Body of pancreas (tissue), 4 donors: ENCODE results near the gene ZNF567. TPM values are rescaled to one million over a fixed set of nuclear protein-coding genes. Genes with fewer than 3 reads are reported as not detected.
"Not testable (repeated sequence)": the region's sequence is repeated elsewhere in the genome, so short reads cannot be mapped to it uniquely, and the experiment has no call there.

Experiments used
- ATAC-seq: fragments of 150-250 bp; one replicate; pipeline ENCODE4 v1.9.1; 2016
- DNase-seq, 4 donors: peaks; one replicate each; pipeline ENCODE4 v3.0.0-alpha.2; 2019
- H3K27ac ChIP-seq, 4 donors: fragments of 200-600 bp; sonication (generic); 1 replicate in 3 of 4; 2 replicates in 1 of 4; pipeline versions ENCODE4 v1.5.1 to v1.6.1; 2016 to 2019; ENCODE audit warnings: mild to moderate bottlenecking in 1 of 4, mixed read lengths in 1 of 4, moderate library complexity in 1 of 4
- H3K27me3 ChIP-seq, 2 donors: fragments of 200-600 bp; sonication (generic); one replicate each; pipeline ENCODE4 v1.6.0; 2016; ENCODE audit warnings: mild to moderate bottlenecking in 1 of 2
- H3K36me3 ChIP-seq, 2 donors: fragments of 200-600 bp; sonication (generic); replicated peaks in 1 of 2; 2 replicates each; pipeline ENCODE4 v1.5.1; 2016; ENCODE audit warnings: low read depth in 2 of 2; ENCODE audit not compliant: insufficient read depth in 1 of 2
- H3K4me1 ChIP-seq: fragments of 200-600 bp; sonication (generic); one replicate; pipeline ENCODE4 v1.6.0; 2016
- H3K4me3 ChIP-seq, 2 donors: fragments of 200-600 bp; sonication (generic); 1 replicate in 1 of 2; 2 replicates in 1 of 2; pipeline ENCODE4 v1.5.1; 2016 to 2019
- H3K9me3 ChIP-seq, 3 donors: fragments of 200-600 bp; sonication (generic); 1 replicate in 2 of 3; 2 replicates in 1 of 3; pipeline ENCODE4 v1.5.1; 2016
- CTCF ChIP-seq, 7 experiments: fragments of 450-650 bp in 4 of 7; fragments of 200-600 bp in 3 of 7; sonication (generic) in 3 of 7; IDR thresholded peaks; one replicate each; pipeline ENCODE4 v1.5.1; 2016 to 2019; ENCODE audit warnings: antibody characterized with exemption in 7 of 7
- POLR2A ChIP-seq, 3 donors: fragments of 450-650 bp; IDR thresholded peaks; one replicate each; pipeline ENCODE4 v1.6.1; 2016; ENCODE audit warnings: antibody characterized with exemption in 3 of 3, mild to moderate bottlenecking in 2 of 3
- WGBS, 2 donors: methylation state at CpG; one replicate each; pipeline ENCODE4 v1.1.5; 2017; 5-methylcytosine and 5-hydroxymethylcytosine counted together
- intact Hi-C: fragments of 100-400 bp; cut with DNase I; formaldehyde crosslinking; loops from one replicate; pipeline ENCODE4 v1.15.1; 2023
- total RNA-seq, 2 donors: library from RNA; depleted of rRNA; stranded (reverse); fragments of >200 nt; gene quantifications; one replicate each; pipeline ENCODE4 v1.1.0, GENCODE V29; 2016

The ZNF567 gene
- total RNA-seq, 2 donors from 2014 or later, result 3.3 to 9.3 TPM

DNA sequence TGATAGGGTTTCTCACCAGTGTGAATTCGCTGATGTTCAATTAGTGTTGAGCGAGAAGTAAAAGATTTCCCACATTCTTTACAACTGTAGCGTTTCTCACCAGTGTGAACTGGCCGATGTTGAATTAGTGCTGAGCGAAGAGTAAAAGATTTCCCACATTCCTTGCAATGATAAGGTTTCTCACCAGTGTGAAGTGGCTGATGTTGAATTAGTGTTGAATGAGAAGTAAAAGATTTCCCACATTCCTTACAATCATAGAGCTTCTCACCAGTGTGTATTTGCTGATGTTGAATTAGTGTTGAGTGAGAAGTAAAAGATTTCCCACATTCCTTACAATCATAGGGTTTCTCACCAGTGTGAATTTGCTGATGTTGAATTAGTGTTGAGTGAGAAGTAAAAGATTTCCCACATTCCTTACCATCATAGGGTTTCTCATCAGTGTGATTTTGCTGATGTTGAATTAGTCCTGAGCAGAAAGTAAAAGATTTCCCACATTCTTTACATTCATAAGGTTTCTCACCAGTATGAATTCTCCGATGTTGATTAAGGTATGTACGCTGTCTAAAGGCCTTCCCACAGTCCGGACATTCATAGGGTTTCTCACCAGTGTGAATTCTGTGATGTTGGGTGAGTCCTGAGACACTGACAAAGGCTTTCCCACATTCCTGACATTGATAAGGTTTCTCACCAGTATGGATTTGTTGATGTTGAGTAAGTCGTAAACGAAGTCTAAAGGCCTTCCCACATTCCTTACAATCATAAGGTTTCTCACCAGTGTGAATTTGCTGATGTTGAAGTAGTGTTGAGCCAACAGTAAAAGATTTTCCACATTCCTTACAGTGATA is 61.2 kb downstream of the ZNF567 start:
- no peak overlapping the region for H3K27ac ChIP-seq
- H3K27me3 ChIP-seq, result no peaks in the 10 kb centered on the region
- 96% methylated on average over 10 of the region's 10 CpGs for WGBS, 2 donors
- H3K36me3 ChIP-seq, result peaks cover 3 to 10% of the 10 kb centered on the region in 2 donors
- H3K4me1 ChIP-seq, result no peaks in the 10 kb centered on the region
- ATAC-seq, result no peak
- no peak for DNase-seq
- intact Hi-C loops, result no loop called here
- peaks cover 0 to 92% (median 19%) of the 10 kb centered on the region in 3 donors for H3K9me3 ChIP-seq
- no peak for TF ChIP-seq CTCF (IDR thresholded peaks at IDR 0.05)
- no peak for TF ChIP-seq POLR2A (IDR thresholded peaks at IDR 0.05)
- no peak overlapping the region for H3K4me3 ChIP-seq

- H3K36me3 ChIP-seq, H3K27ac ChIP-seq, ATAC-seq, H3K27me3 ChIP-seq, DNase-seq, intact Hi-C loops, H3K4me1 ChIP-seq, H3K4me3 ChIP-seq: not testable (repeated sequence)
- H3K9me3 ChIP-seq, result peaks cover 0 to 86% (median 19%) of the 10 kb centered on the region in 3 donors
- 93 to 95% methylated on average over 8 of the region's 8 CpGs for WGBS, 2 donors
Measured at GRCh38 chr19:36749613-36750012, 62.2 kb downstream of the ZNF567 start.

DNA sequence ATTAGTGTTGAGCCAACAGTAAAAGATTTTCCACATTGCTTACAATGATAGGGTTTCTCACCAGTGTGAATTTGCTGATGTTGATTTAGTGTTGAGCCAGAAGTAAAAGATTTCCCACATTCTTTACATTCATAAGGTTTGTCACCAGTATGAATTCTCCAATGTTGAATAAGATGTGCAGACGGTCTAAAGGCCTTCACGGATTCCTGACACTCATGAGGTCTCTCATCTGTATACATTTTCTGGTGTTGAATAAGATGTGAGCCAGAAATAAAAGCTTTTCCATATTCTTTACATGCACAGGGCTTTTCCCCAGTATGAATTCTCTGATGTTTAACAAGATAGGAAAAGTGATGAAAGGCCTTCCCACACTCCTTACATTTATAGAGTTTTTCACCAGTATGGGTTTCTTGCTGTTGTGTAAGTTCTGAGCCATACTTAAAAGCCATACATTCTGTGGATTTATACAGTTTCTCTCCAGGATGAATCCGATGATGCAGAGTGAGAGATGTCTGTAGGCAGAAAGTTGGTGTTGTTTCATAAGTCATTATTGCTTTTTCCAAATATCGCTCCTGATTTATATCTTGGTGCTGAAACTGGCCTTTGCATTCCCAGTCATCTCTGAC is 62.8 kb downstream of the ZNF567 start:
- TF ChIP-seq POLR2A (IDR thresholded peaks at IDR 0.05), result no peak
- TF ChIP-seq CTCF (IDR thresholded peaks at IDR 0.05), result no peak
- DNase-seq (no peak), ATAC-seq (no peak)
- intact Hi-C loops, result no loop called here
- no peaks in the 10 kb centered on the region for H3K4me1 ChIP-seq
- H3K4me3 ChIP-seq, result no peak overlapping the region
- no peaks in the 10 kb centered on the region for H3K27me3 ChIP-seq
- H3K36me3 ChIP-seq, result peaks cover 3 to 10% of the 10 kb centered on the region in 2 donors
- WGBS, 2 donors, result 92 to 95% methylated on average over 4 of the region's 4 CpGs
- H3K27ac ChIP-seq, result no peak overlapping the region
- H3K9me3 ChIP-seq, result peaks cover 0 to 84% (median 19%) of the 10 kb centered on the region in 3 donors

Other genes starting within 250 kb of the ZNF567 start
- 1 to 10 TPM; 4.4 to 9.9 TPM for gene ZNF566, start 198.1 kb upstream of the ZNF567 start, total RNA-seq
- gene ZNF260, start 159.3 kb upstream of the ZNF567 start, total RNA-seq, result 10 to 100 TPM in 1 of 2 donors, 1 to 10 TPM in 1; 3.0 to 16.3 TPM
- gene ZNF529, start 114.3 kb upstream of the ZNF567 start, total RNA-seq, result 1 to 10 TPM; 3.3 to 7.0 TPM
- gene ZNF382, start 82.3 kb upstream of the ZNF567 start, total RNA-seq, result 1 to 10 TPM; 3.1 to 6.3 TPM
- gene ZNF461, start 20.8 kb upstream of the ZNF567 start, total RNA-seq, result 10 to 100 TPM in 1 of 2 donors, 1 to 10 TPM in 1; 1.6 to 10.6 TPM
- gene ZNF850, start 85.2 kb downstream of the ZNF567 start, total RNA-seq, result 1 to 10 TPM; 1.3 to 1.6 TPM
- gene ZNF790, start 150.8 kb downstream of the ZNF567 start, total RNA-seq, result 1 to 10 TPM; 1.6 to 5.7 TPM
- gene ZNF345, start 163.3 kb downstream of the ZNF567 start, total RNA-seq, result 1 to 10 TPM; 1.3 TPM
- gene ZNF829, start 228.7 kb downstream of the ZNF567 start, total RNA-seq, result 1 to 10 TPM in 1 of 2 donors, under 1 TPM in 1; 0.66 to 1.6 TPM
- 1 to 10 TPM; 5.9 to 7.0 TPM for gene ZNF568, start 228.7 kb downstream of the ZNF567 start, total RNA-seq